OCI-LY7 (cell line): ENCODE results near the gene SLC16A3. TPM values are rescaled to one million over a fixed set of nuclear protein-coding genes. Genes with fewer than 3 reads are reported as not detected.

ENCODE experiments used
- BruUV-seq: library from RNA; stranded (reverse); fragments of 400-500 nt; replicated peaks from 2 replicates; lab custom pipeline; 2021; lab: Mats Ljungman, UMichigan
- CTCF ChIA-PET: fragments of 300-600 bp; sonication (Branson Sonifier 250); formaldehyde crosslinking; loops from one replicate; lab custom pipeline; 2022; ENCODE audit warnings: antibody characterized with exemption; ENCODE audit not compliant: unreplicated experiment; lab: Charles Lee
- POLR2A ChIA-PET: fragments of 300-600 bp; sonication (Branson Sonifier 250); formaldehyde crosslinking; loops from one replicate; lab custom pipeline; 2022; ENCODE audit warnings: antibody characterized with exemption; lab: Charles Lee
- DNase-seq: peaks from one replicate; pipeline ENCODE4 v3.0.0-alpha.2; 2015; ENCODE audit warnings: low spot score
- H2AFZ ChIP-seq: fragments of 200-600 bp; sonication (generic), shearing (Covaris generic); 2 replicates; pipeline ENCODE4 v1.6.1; 2014; ENCODE audit warnings: mild to moderate bottlenecking, antibody characterized with exemption, low read length, moderate library complexity
- H3K27ac ChIP-seq: fragments of 200-600 bp; sonication (generic); 2 replicates; pipeline ENCODE4 v1.5.1; 2014; ENCODE audit warnings: mixed run types, low read depth, mild to moderate bottlenecking, moderate library complexity, low read length, inconsistent platforms; ENCODE audit not compliant: poor library complexity, severe bottlenecking
- H3K36me3 ChIP-seq: fragments of 200-600 bp; sonication (generic); 2 replicates; pipeline ENCODE4 v1.6.1; 2014; ENCODE audit warnings: mild to moderate bottlenecking, antibody characterized with exemption, low read length, moderate library complexity, mixed read lengths; ENCODE audit not compliant: insufficient read depth
- H3K4me1 ChIP-seq: fragments of 200-600 bp; sonication (generic); 2 replicates; pipeline ENCODE4 v1.5.1; 2014; ENCODE audit warnings: mild to moderate bottlenecking, low read length; ENCODE audit not compliant: insufficient read depth, poor library complexity, severe bottlenecking
- H3K4me2 ChIP-seq: fragments of 200-600 bp; sonication (generic); 2 replicates; pipeline ENCODE4 v1.6.1; 2014; ENCODE audit warnings: mild to moderate bottlenecking, low read length
- H3K4me3 ChIP-seq: fragments of 200-600 bp; sonication (generic); 2 replicates; pipeline ENCODE4 v1.5.1; 2014; ENCODE audit warnings: mild to moderate bottlenecking, low read depth, low read length; ENCODE audit not compliant: poor library complexity, severe bottlenecking
- H3K79me2 ChIP-seq: fragments of 200-600 bp; sonication (generic); 2 replicates; pipeline ENCODE4 v1.6.1; 2016; ENCODE audit warnings: low read depth, mild to moderate bottlenecking, low read length, moderate library complexity, mixed read lengths; ENCODE audit not compliant: insufficient read depth
- H3K9me2 ChIP-seq: fragments of 200-600 bp; sonication (generic); 2 replicates; pipeline ENCODE4 v1.6.1; 2016; ENCODE audit warnings: mild to moderate bottlenecking, low read length, mixed read lengths; ENCODE audit not compliant: insufficient read depth
- H3K9me3 ChIP-seq: fragments of 200-600 bp; sonication (generic); 2 replicates; pipeline ENCODE4 v1.6.1; 2014; ENCODE audit warnings: mild to moderate bottlenecking, mixed run types, low read length, mixed read lengths
- H4K20me1 ChIP-seq: fragments of 200-600 bp; sonication (generic); 2 replicates; pipeline ENCODE4 v1.6.1; 2014; ENCODE audit warnings: mild to moderate bottlenecking, antibody characterized with exemption, low read length, moderate library complexity, mixed read lengths; ENCODE audit not compliant: insufficient read depth
- CTCF ChIP-seq: fragments of 200-600 bp; sonication (generic); conservative IDR thresholded peaks from 2 replicates; pipeline ENCODE4 v1.5.1; 2014; ENCODE audit warnings: mild to moderate bottlenecking, antibody characterized with exemption, low read length, moderate library complexity, mixed read lengths
- EZH2phosphoT487 ChIP-seq: fragments of 200-600 bp; sonication (generic); IDR thresholded peaks from 2 replicates; pipeline ENCODE4 v1.6.1; 2018; ENCODE audit warnings: low read depth, borderline replicate concordance, mild to moderate bottlenecking, mixed run types, antibody characterized with exemption, low read length, moderate library complexity, mixed read lengths
- intact Hi-C: fragments of 100-400 bp; cut with micrococcal nuclease; formaldehyde crosslinking; loops from one replicate; pipeline ENCODE4 v1.10.0; 2022; ENCODE audit not compliant: unreplicated experiment
- total RNA-seq, 2 experiments: library from RNA; depleted of rRNA in 1 of 2; stranded (reverse); fragments of >200 nt in 1 of 2; shearing (Covaris generic) in 1 of 2; gene quantifications; 2 replicates each; pipeline ENCODE4 v1.2.3, GENCODE V29; 2014 to 2022

The SLC16A3 gene
- total RNA-seq, 2 experiments from 2014 or later = 21.6 to 55.0 TPM

GRCh38 chr17:82274134-82275020 lies 45.5 kb downstream of the SLC16A3 start:
- no TSS peak for BruUV-seq

DNA sequence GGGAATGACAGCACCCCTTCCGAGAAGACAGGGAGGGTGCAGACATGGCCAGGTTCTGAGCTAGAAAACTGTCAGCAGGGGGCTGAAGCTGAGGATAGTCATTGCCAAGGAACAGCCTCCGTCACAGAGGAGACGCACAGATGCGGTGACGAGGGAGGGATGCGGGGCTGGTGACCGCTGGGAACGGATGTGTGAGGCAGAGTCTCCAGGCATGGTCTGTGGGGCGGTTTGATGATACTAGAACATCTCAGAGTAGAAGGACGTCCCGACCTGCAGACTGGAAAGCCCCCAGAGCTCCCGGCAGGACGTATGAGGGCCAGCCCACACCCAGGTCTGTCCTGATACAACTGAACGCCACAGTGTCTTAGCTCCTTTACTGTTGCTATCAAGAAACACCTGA lies 46.5 kb downstream of the SLC16A3 start:
- H3K27ac ChIP-seq = no peak overlapping the region
- POLR2A ChIA-PET = interaction anchor here (0.7 kb wide), 1 partner anchor 17 kb away, joined by 3 read pairs; no protein-coding TSS in a partner anchor
- H3K4me2 ChIP-seq = no peak overlapping the region
- H2AFZ ChIP-seq = no peak overlapping the region
- intact Hi-C loops = no loop called here
- no peaks in the 10 kb centered on the region for H3K9me2 ChIP-seq
- no peak for DNase-seq
- no peaks in the 10 kb centered on the region for H3K9me3 ChIP-seq
- peaks cover 18% of the 10 kb centered on the region for H3K36me3 ChIP-seq
- CTCF ChIA-PET = no interaction called here
- no TSS peak for BruUV-seq
- H3K79me2 ChIP-seq = peaks cover 27% of the 10 kb centered on the region
- peaks cover 17% of the 10 kb centered on the region for H3K4me1 ChIP-seq
- no peak overlapping the region for H3K4me3 ChIP-seq
- no peak for TF ChIP-seq EZH2phosphoT487
- no peak; the same call in 1 of the 2 replicates for TF ChIP-seq CTCF
- H4K20me1 ChIP-seq = peaks cover 14% of the 10 kb centered on the region

More at GRCh38 chr17:82274134-82275020, 45.5 kb downstream of the SLC16A3 start:
- peaks cover 28% of the 10 kb centered on the region for H3K36me3 ChIP-seq
- H3K4me1 ChIP-seq = peaks cover 17% of the 10 kb centered on the region
- H2AFZ ChIP-seq = peak overlapping the region; percentile 55; the same call in 1 of the 2 replicates
- TF ChIP-seq EZH2phosphoT487 = no peak
- no peak for TF ChIP-seq CTCF
- peak overlapping the region; percentile 90 for H3K4me3 ChIP-seq
- ChIA-PET CTCF (no interaction called here), POLR2A (interaction anchor here (1.2 to 1.3 kb wide), 2 partner anchors 9 to 24 kb away, joined by 3 read pairs; no protein-coding TSS in a partner anchor)
- no peak for DNase-seq
- intact Hi-C loops = no loop called here
- no peaks in the 10 kb centered on the region for H3K9me3 ChIP-seq
- peaks cover 36% of the 10 kb centered on the region for H3K79me2 ChIP-seq
- peaks cover 16% of the 10 kb centered on the region for H4K20me1 ChIP-seq
- no peak overlapping the region for H3K27ac ChIP-seq
- no peaks in the 10 kb centered on the region for H3K9me2 ChIP-seq
- H3K4me2 ChIP-seq = peak overlapping the region; percentile 71

DNA sequence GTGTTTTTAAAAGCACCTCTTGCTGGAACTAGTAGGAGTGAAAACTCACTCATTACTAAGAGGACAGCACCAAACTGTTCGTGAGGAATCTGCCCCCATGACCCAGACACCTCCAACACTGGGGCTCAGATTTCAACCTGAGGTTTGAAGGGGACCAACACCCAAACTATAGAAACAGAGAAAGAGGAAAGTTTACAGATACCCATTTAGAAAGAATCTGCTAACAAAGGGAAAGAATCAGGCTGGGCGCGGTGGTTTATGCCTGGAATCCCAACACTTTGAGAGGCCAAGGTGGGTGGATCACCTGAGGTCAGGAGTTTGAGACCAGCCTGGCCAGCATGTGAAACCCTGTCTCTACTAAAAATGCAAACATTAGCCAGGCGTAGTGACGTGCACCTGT lies 48.1 kb downstream of the SLC16A3 start:
- H3K27ac ChIP-seq = no peak overlapping the region

More for the DNA sequence above, 48.1 kb downstream of the SLC16A3 start:
- BruUV-seq = no TSS peak
- TF ChIP-seq EZH2phosphoT487 = no peak
- Histone ChIP-seq H2AFZ (no peak overlapping the region), H3K4me2 (no peak overlapping the region), H4K20me1 (peaks cover 6% of the 10 kb centered on the region; the same call in 1 of the 2 replicates), H3K36me3 (peaks cover 3% of the 10 kb centered on the region), H3K79me2 (peaks cover 11% of the 10 kb centered on the region), H3K9me2 (no peaks in the 10 kb centered on the region), H3K4me3 (no peak overlapping the region), H3K4me1 (peaks cover 12% of the 10 kb centered on the region), H3K9me3 (no peaks in the 10 kb centered on the region)
- CTCF ChIA-PET = no interaction called here
- DNase-seq = no peak
- intact Hi-C loops = no loop called here
- POLR2A ChIA-PET = no interaction called here
